OCI-LY7 (cell line): ENCODE measurements around the gene ZNF182.

ENCODE experiments used
- CTCF ChIP-seq: fragments of 200-600 bp; sonication (generic); conservative IDR thresholded peaks from 2 replicates; pipeline ENCODE4 v1.5.1; 2014; ENCODE audit warnings: mild to moderate bottlenecking, antibody characterized with exemption, low read length, moderate library complexity, mixed read lengths
- EZH2phosphoT487 ChIP-seq: fragments of 200-600 bp; sonication (generic); IDR thresholded peaks from 2 replicates; pipeline ENCODE4 v1.6.1; 2018; ENCODE audit warnings: low read depth, borderline replicate concordance, mild to moderate bottlenecking, mixed run types, antibody characterized with exemption, low read length, moderate library complexity, mixed read lengths

- TF ChIP-seq CTCF = no peak
- no peak for TF ChIP-seq EZH2phosphoT487
These were observed 76.6 kb downstream of the ZNF182 start for GRCh38 chrX:47927212-47927611.
